Measurements from ENCODE around the gene PTPRB.

Gene PTPRB

GRCh38 chr12:70590051-70590450, 47.2 kb downstream of the PTPRB start (continued):
- TF ChIP-seq ZXDB (tag by site-specific recombination; IDR thresholded peaks at IDR 0.05), result no peak
- TF ChIP-seq ZNF660 (tag by site-specific recombination; IDR thresholded peaks at IDR 0.05), result 0 out of 2 replicates have a peak, but pooled peaks have one; percentile 39
- no peak for TF ChIP-seq GLI4 (tag by site-specific recombination; IDR thresholded peaks at IDR 0.05)
- TF ChIP-seq ZNF654 (tag by site-specific recombination; IDR thresholded peaks at IDR 0.05; ENCODE audit: low read depth), result peak; percentile 65
- no peak for TF ChIP-seq ZNF518A (tag by site-specific recombination; conservative IDR thresholded peaks at IDR 0.05; ENCODE audit: low read depth)
- TF ChIP-seq ZNF645 (tag by site-specific recombination; IDR thresholded peaks at IDR 0.05), result no peak
- TF ChIP-seq CTCF (tag by site-specific recombination; IDR thresholded peaks at IDR 0.05), result peak; percentile 47
- no peak for TF ChIP-seq ZBTB8A (tag by site-specific recombination; IDR thresholded peaks at IDR 0.05)
- TF ChIP-seq SCRT1 (tag by site-specific recombination; IDR thresholded peaks at IDR 0.05; ENCODE audit: borderline replicate concordance), result no peak
- no peak for TF ChIP-seq IKZF3 (tag by site-specific recombination; IDR thresholded peaks at IDR 0.05)

GRCh38 chr12:70584332-70584731, 52.9 kb downstream of the PTPRB start:
- H3K36me3 ChIP-seq (ENCODE audit: control insufficient read depth in 2 of 2, insufficient read depth in 1 of 2, low read length in 2 of 2), result no peaks in the 10 kb centered on the region
- no peak overlapping the region for H3K4me3 ChIP-seq (ENCODE audit: low read depth, low read length)
- ChIA-PET CTCF (interaction anchor here (1.4 to 2.1 kb wide), 3 partner anchors 135 to 705 kb away, joined by 6 to 8 read pairs (median 7); no protein-coding TSS in a partner anchor), POLR2A (no interaction called here)
- no peaks in the 10 kb centered on the region for H3K9me3 ChIP-seq (ENCODE audit: control insufficient read depth, insufficient read depth, low read depth, low read length)
- H3K27ac ChIP-seq (ENCODE audit: extremely low read depth, low read depth, low read length), result no peak overlapping the region
- no peaks in the 10 kb centered on the region for H3K4me1 ChIP-seq (ENCODE audit: control insufficient read depth, insufficient read depth, low read length)
- TF ChIP-seq PRDM2 (tag by site-specific recombination; IDR thresholded peaks at IDR 0.05; ENCODE audit: borderline replicate concordance), result no peak
- no peak for TF ChIP-seq KLF10 (tag by site-specific recombination; IDR thresholded peaks at IDR 0.05)
- TF ChIP-seq ZSCAN4 (tag by site-specific recombination; IDR thresholded peaks at IDR 0.05), result no peak
- TF ChIP-seq EGR2 (tag by site-specific recombination; IDR thresholded peaks at IDR 0.05; ENCODE audit: low read depth), result no peak
- TF ChIP-seq BCL11B (tag by site-specific recombination; IDR thresholded peaks at IDR 0.05; ENCODE audit: low read depth), result no peak
- no peak for TF ChIP-seq ZNF645 (tag by site-specific recombination; IDR thresholded peaks at IDR 0.05)
- no peak for TF ChIP-seq AEBP2 (tag by site-specific recombination; IDR thresholded peaks at IDR 0.05; ENCODE audit: borderline replicate concordance)
- TF ChIP-seq ZNF202 (tag by site-specific recombination; IDR thresholded peaks at IDR 0.05; ENCODE audit: borderline replicate concordance), result no peak
- TF ChIP-seq ZNF114 (tag by site-specific recombination; IDR thresholded peaks at IDR 0.05), result no peak

Data from HEK293 (cell line).